SKM-1 (cell line): ENCODE data around the gene IGFBP4.

ENCODE experiments used
- DNase-seq: peaks from one replicate; lab custom pipeline; 2025; ENCODE audit not compliant: unreplicated experiment; lab: John Stamatoyannopoulos, UW

Gene IGFBP4

GRCh38 chr17:40454613-40454995 lies 11.4 kb downstream of the IGFBP4 start:
- DNase-seq, result no peak

GRCh38 chr17:40456396-40456951 lies 13.2 kb downstream of the IGFBP4 start:
- DNase-seq, result no peak

- no peak for DNase-seq
Measured at GRCh38 chr17:40457369-40457768, 14.1 kb downstream of the IGFBP4 start.

- DNase-seq, result no peak
Measured at GRCh38 chr17:40457964-40458791, 14.9 kb downstream of the IGFBP4 start.

GRCh38 chr17:40458851-40459482 lies 15.7 kb downstream of the IGFBP4 start:
- DNase-seq, result no peak

- DNase-seq, result no peak
Measured at GRCh38 chr17:40459636-40460603, 16.7 kb downstream of the IGFBP4 start.

- DNase-seq, result no peak
Measured at GRCh38 chr17:40460604-40460967, 17.3 kb downstream of the IGFBP4 start.

- no peak for DNase-seq
Measured at GRCh38 chr17:40460968-40461731, 17.9 kb downstream of the IGFBP4 start.

- DNase-seq, result no peak
Measured at GRCh38 chr17:40461732-40462342, 18.6 kb downstream of the IGFBP4 start.

GRCh38 chr17:40462343-40463121 lies 19.3 kb downstream of the IGFBP4 start:
- no peak for DNase-seq

GRCh38 chr17:40463122-40463550 lies 19.9 kb downstream of the IGFBP4 start:
- no peak for DNase-seq

GRCh38 chr17:40464392-40464855 lies 21.2 kb downstream of the IGFBP4 start:
- DNase-seq, result no peak

- DNase-seq, result no peak
Measured at GRCh38 chr17:40466298-40466971, 23.2 kb downstream of the IGFBP4 start.

GRCh38 chr17:40467281-40467867 lies 24.1 kb downstream of the IGFBP4 start:
- DNase-seq, result no peak

- DNase-seq, result no peak
Measured at GRCh38 chr17:40468560-40468959, 25.3 kb downstream of the IGFBP4 start.

- DNase-seq, result no peak
Measured at GRCh38 chr17:40469805-40470675, 26.8 kb downstream of the IGFBP4 start.
